ENCODE measurements around the gene CEP126.

DNA sequence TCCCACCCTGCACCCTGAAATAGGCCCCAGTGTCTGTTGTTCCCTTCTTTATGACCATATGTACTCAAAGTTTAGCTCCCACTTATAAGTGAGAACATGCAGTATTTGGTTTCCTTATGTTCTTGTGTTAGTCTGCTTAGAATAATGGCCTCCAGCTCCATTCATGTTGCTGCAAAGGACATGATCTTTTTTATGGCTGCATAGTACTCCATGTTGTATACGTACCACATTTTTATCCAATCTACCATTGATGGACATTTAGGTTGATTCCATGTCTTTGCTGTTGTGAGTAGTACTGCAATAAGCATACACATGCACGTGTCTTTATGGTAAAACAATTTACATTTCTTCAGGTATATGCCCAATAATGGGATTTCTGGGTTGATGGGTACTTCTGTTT lies 60.9 kb downstream of the CEP126 start:
- TF ChIP-seq, protein P1, sequence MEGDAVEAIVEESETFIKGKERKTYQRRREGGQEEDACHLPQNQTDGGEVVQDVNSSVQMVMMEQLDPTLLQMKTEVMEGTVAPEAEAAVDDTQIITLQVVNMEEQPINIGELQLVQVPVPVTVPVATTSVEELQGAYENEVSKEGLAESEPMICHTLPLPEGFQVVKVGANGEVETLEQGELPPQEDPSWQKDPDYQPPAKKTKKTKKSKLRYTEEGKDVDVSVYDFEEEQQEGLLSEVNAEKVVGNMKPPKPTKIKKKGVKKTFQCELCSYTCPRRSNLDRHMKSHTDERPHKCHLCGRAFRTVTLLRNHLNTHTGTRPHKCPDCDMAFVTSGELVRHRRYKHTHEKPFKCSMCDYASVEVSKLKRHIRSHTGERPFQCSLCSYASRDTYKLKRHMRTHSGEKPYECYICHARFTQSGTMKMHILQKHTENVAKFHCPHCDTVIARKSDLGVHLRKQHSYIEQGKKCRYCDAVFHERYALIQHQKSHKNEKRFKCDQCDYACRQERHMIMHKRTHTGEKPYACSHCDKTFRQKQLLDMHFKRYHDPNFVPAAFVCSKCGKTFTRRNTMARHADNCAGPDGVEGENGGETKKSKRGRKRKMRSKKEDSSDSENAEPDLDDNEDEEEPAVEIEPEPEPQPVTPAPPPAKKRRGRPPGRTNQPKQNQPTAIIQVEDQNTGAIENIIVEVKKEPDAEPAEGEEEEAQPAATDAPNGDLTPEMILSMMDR (IDR thresholded peaks at IDR 0.05; ENCODE audit: low read depth, low read length, poor library complexity, severe bottlenecking) = no peak
- no peak for TF ChIP-seq EZH2phosphoT487 (IDR thresholded peaks at IDR 0.05; ENCODE audit: borderline replicate concordance, low read length)
